RPMI8226 (cell line): Measurements from ENCODE around the gene MYO5A.
"Not testable (repeated sequence)": the region's sequence is repeated elsewhere in the genome, so short reads cannot be mapped to it uniquely, and the experiment has no call there.

Experiments used
- DNase-seq: peaks from one replicate; pipeline ENCODE4 v3.0.0-alpha.2; 2015

Gene MYO5A

GRCh38 chr15:52503788-52504496, 24.7 kb downstream of the MYO5A start:
- peak; percentile 91 for DNase-seq

- no peak for DNase-seq
These were observed 26.1 kb downstream of the MYO5A start for GRCh38 chr15:52502608-52503007.

DNA sequence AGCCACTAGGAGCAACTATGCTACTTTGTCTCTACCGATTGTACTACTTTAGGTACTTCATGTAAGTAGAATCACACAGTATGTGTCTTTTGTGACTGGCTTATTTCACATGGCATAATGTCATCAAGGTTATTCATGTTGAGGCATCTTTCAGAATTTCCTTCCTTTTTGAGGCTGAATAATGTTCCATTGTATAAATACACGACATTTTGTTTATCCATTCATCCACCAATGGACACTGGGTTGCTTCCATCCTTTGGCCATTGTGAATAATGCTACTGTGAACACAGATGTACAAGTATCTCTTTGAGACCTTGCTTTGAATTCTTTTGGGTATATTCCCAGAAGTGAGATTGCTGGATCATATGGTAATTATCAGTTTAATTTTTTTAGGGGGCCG, 29.2 kb downstream of the MYO5A start:
- DNase-seq = no peak

DNA sequence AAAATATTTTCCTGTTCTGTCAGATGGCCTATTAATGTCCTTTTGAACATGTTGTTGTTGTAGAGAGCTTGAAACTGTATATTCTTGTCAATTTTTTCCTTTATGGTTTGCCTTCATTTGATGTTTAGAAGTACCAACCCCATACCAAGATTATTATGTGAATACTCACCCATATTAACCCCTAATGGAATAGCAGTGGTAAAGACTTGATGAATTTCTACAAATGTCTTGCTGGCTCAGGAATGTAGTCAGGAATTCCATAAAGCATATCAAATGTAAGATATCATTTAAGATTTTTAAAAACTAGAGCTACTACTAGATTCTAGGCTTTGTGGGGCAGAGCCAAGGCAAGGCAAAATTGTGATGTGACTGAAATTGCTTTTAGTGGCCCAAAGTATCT, 30.0 kb downstream of the MYO5A start:
- no peak for DNase-seq

- DNase-seq = peak; percentile 88
These were observed 31.8 kb downstream of the MYO5A start for GRCh38 chr15:52496776-52497470.

DNA sequence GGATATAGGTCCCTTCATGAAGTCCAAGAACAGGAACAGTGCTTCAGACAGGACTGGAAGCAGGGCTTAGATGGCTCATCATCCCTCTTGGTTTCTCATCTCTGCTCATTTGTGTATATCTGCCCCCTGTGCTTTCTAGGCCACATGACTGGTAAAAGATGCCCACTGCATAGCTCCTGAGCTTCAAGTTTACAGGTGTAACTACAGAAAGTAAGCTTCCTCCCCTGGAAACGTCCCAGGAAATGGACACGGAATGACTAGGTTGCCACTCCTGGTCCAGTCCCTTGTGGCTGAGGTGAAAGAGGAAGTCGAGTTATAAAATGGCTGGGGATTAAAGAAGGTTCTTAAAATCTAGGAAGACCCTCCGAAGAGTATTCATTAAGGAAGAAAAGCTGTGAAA, 32.5 kb downstream of the MYO5A start:
- peak; percentile 83 for DNase-seq

DNA sequence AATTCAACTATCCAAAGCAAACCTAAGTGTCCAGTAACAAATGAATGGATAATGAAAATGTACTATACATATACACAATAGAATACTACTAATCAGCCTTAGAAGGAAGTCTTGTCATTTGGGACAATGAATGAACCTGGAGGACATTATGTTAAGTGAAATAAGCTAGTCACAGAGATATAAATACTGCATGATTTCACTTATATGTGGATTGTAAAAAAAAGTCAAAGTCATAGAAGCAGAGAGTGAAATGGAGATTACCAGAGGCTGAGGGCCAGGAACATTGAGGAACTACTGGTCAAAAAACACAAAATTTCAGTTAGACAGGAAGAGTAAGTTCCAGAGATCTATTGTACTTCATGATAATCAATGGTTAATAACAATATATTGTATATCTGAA, 33.6 kb downstream of the MYO5A start:
- no peak for DNase-seq

DNA sequence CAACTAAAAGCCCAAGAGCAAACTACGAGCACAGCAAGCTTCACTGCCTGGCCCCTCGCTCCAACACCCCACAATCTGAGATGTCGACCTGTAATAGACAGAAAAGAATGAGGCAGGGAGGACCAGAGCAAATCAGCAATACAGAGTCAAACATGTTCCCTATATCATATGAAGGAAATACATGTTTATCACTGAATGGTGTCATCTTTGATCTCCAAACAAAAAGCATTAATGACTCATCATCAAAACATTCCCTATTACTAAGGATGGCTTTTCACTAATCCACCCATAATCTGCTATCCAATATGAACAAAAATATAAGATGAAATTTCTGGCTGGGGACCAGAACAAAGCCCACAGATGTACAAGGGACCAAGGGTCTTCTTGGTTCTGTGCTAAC, 34.7 kb downstream of the MYO5A start:
- no peak for DNase-seq

DNA sequence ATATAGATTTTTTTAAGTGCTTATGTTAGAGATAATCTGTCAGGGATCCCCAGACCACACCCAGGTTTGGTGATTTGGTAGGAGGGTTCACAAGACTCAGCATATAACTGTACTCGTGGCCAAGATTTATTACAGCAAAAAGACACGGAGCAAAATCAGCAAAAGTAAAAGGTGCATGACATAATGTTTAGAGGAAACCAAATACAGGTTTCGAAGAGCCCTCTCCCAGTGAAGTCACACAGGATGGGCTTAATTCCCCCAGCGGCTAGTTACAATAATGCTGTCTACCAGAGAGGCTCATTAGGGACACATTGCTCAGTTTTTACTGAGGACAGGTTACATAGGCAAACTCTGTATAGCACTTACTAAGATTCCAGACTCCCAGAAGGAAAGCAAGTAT, 36.5 kb downstream of the MYO5A start:
- no peak for DNase-seq

- DNase-seq = no peak
These were observed 37.2 kb downstream of the MYO5A start for GRCh38 chr15:52491472-52491871.

DNA sequence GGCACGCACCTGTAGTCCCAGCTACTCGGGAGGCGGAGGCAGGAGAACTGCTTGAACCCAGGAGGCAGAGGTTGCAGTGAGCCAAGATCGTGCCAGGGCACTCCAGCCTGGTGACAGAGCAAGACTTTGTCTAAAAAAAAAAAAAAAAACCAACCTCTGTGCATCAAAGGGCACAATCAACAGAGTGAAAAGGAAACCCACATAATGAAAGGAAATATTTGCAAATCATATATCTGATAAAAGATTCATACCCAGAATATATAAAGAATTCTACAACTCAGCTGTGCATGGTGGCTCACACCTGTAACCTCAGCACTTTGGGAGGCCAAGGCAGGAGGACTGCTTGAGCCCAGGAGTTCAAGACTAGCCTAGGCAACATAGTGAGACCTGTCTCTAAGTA, 39.2 kb downstream of the MYO5A start:
- DNase-seq = not testable (repeated sequence)

GRCh38 chr15:52488830-52489229, 39.9 kb downstream of the MYO5A start:
- no peak for DNase-seq

DNA sequence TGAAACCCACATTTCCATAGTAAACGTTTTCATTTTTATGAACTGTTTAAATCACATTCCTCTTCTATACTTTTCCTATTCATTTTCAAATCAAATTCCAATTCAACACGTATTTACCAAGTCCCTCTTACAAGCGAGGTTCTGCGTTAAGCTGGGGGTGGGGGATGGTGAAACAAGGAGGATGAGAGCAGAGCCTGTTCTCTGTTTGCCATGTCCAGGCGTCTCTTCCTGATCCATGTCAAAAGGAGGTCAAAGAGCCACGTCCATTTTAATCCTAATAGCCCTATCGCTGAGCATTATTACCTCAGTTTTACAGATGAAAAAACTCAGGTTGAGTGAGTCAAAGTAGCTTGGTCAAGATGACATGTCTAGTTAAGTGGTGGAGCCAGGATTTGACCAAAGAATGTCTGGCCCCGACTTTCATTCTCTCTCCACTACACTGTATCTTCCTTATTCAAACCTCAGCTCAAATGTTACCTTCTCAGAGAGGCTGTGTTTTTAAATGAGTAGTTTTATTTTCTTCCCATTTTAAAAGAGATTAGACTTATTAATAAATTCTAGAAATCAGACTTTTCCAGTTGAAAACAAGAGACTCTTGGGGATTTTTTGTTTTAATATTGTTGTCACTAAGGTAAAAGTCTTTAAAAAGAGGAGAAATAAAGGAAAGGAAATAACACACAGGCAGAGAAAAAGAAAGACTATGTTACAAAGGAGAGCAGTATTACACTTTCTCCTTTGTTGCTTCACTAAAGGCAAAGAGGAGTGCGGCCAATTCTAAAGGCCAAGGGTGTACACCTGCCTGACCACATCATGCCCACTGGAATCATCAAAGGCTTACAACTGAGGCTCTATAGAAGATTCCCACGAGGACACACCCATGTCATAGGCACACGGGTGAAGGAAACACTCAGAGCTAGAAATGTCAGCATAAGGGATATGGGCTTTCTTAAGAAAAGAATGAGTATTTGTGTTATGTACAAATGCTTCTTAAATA, 42.4 kb downstream of the MYO5A start:
- no peak for DNase-seq

- DNase-seq = no peak
These were observed 43.4 kb downstream of the MYO5A start for GRCh38 chr15:52485290-52485689.

DNA sequence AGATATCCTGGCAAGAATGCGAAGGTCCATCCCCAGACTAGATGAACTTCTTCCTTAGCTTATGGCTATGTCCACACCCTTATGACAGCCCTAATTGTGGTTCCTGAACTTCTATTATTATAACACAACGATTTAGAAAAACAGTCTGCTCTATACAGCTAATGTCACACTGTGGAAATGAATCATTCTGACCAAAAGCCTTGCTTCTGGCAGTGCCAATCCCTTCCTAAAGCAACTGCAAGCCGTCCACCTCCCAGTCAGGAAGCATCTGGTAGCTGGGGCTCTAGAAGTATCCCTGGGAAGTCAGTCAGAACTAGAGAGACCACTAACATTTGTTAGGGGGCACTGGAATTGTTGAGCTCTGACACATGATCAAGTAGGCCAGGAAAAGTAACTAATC, 45.0 kb downstream of the MYO5A start:
- DNase-seq = peak; percentile 49

- peak; percentile 97 for DNase-seq
These were observed 46.8 kb downstream of the MYO5A start for GRCh38 chr15:52481915-52482314.

GRCh38 chr15:52480990-52481389, 47.7 kb downstream of the MYO5A start:
- DNase-seq = peak; percentile 87

DNA sequence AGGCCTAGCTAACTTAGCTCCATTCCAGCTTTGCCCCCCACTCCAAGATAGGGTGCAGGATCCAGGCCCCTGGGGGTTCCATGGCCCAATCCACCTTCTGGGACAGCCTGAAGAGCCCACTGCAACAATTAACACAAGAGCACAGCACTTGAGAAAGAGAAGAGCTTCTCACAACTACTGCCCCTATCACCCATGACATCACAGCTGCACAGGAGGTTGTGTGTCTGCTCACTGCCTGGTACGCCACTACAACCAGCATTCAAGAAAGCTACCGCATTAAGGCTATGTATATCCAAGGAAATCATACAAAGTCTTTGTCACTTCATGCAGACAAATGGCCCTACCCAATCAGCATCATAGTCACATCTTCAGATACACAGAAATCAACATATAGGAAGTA, 62.0 kb downstream of the MYO5A start:
- DNase-seq = peak; percentile 68

- peak; percentile 99 for DNase-seq
These were observed 62.5 kb downstream of the MYO5A start for GRCh38 chr15:52466134-52466701.

DNA sequence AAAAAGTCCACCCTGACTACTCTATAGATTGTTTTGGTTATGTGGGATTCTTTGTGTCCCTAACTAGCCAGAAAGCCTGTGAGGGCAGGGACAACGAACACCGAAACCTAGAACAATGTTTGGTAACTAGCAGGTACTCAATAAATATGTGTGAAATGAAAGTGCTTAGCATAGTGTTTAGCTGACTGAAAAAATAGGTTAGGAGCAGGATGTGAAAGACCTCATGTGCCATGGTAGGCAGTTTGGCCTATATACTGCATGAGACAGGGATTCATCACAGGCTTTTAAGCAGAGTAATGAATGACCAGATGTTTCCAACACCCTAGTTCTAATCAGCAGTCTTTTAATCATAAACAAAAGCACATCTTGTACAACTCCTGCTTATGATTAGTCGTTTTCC, 64.2 kb downstream of the MYO5A start:
- DNase-seq = peak; percentile 93

- DNase-seq = peak; percentile 53
These were observed 64.6 kb downstream of the MYO5A start for GRCh38 chr15:52464040-52464439.

DNA sequence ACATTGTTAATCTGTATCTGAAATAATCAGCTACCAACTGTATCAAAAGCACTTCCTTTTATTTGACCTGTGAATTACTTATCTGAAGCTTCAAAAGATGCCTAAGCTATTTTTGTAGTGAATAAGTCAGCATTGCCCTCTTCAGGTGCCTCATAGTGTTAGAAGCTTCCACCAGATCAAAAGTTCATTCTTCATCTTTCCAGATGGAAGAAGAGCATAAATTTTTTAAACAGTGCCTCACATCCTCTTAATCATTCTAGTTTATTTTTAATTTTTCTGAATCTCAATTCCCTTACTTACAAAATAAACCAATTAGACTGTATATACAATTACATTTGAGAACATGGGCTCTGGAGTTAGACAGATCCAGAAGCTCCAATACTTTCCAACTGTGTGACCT, 65.0 kb downstream of the MYO5A start:
- DNase-seq = peak; percentile 73

- DNase-seq = peak; percentile 94
These were observed 65.8 kb downstream of the MYO5A start for GRCh38 chr15:52462806-52463360.
